ENCODE measurements around the gene R3HDM2.

R3HDM2 gene

GRCh38 chr12:57237932-57238853, 192.7 kb downstream of the R3HDM2 start:
- no peak for FAIRE-seq

- no peak for FAIRE-seq
These were observed 193.3 kb downstream of the R3HDM2 start for GRCh38 chr12:57237596-57237931.

DNA sequence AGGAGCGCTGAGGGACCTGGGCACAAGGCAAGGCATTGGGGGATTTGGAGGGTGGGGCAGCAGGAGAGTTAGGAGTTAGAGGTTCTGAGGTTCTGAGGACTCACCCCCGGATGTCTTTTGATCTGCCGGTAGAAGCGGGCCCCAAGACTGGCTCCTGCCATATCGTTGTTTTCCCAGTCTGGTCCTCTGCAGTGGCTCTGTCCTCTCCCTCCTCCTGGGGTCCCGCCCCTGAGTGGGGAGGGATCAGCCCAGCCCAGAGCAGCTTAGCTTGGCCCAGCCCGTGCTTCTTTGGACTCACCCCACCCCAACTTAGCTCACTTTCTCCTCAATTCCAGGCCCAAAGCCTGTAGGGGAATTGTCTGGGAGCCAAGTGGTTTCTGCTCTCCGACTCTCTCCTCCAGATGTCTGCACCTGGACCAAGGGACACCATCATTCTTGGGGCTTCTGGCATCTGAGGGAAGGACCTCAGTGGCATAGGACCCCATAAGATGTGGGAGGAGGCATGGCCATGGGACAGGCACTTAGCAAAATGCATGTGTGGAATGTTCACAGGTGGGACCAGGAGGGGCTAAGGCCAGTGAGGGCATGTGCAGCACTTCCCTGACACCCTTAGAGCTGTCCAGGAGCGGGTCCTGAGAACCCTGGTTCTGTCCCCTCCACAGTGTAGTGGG, 193.8 kb downstream of the R3HDM2 start:
- no peak for FAIRE-seq

GRCh38 chr12:57236201-57236924, 194.5 kb downstream of the R3HDM2 start:
- FAIRE-seq, result no peak

GRCh38 chr12:57235728-57236131, 195.1 kb downstream of the R3HDM2 start:
- no peak for FAIRE-seq

DNA sequence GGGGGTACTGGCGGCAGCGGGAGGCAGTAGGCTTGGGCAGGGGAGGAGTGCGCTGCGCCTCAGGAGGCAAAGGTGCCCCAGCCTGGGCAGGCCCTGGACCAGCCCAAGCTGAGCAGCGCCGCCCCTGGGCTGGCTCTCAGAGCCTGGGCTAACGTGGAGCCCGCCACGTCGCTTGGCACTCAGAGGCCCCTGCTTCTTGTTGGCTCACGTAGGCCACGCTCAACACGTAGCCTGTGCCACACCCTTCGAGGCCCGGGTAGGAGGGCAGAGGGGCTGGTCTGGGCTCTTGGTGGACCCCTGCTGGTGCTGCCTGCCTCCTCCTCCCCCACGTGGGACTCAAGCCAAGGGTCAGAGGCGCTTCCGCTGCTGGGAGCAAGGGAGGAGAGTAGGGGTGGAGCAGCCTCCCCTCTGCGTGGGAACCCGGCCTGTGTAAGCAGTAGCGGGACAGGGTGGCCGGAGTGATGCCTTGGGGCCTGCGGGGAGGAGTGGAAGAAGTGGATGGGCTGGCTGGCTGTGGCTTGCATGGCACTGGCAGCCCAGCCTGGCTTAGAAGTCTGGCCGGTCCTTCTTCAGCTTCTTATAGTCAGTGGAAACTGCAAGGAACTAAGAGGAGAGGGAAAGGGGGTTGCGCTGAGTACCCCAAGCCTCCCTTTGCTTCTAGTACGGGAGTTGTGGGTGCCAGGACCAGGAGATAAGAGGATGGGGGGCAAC, 195.7 kb downstream of the R3HDM2 start:
- FAIRE-seq, result no peak

- no peak for FAIRE-seq
These were observed 196.2 kb downstream of the R3HDM2 start for GRCh38 chr12:57234571-57235016.

GRCh38 chr12:57234233-57234570, 196.6 kb downstream of the R3HDM2 start:
- no peak for FAIRE-seq

DNA sequence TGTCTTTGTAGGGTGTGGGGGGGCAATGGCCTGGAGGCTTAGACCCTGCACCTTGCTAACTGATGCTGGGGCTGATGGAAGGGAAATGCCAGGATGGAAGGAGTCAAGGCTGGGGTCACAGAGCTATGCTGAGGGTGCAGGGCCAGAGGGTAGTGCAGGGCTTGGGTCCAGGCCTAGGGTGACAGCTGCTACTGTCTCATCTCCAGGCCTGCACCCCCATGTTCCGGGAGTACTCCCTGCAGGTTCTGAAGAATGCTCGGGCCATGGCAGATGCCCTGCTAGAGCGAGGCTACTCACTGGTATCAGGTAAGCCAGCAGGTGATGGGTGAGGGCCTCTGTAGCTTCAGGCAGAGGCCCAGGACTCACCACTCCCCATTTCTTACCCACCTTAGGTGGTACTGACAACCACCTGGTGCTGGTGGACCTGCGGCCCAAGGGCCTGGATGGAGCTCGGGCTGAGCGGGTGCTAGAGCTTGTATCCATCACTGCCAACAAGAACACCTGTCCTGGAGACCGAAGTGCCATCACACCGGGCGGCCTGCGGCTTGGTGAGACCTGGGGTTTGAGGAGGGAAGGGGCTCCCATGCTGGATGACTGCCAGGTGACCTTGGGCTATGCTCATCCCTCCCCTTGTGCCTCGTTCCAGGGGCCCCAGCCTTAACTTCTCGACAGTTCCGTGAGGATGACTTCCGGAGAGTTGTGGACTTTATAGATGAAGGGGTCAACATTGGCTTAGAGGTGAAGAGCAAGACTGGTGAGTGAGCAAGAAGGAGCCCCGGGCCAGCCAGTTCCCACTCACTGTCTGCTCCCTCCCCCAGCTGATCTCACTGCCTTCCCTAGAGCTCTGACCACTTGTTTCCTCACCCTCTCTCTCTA, 197.2 kb downstream of the R3HDM2 start:
- no peak for FAIRE-seq

DNA sequence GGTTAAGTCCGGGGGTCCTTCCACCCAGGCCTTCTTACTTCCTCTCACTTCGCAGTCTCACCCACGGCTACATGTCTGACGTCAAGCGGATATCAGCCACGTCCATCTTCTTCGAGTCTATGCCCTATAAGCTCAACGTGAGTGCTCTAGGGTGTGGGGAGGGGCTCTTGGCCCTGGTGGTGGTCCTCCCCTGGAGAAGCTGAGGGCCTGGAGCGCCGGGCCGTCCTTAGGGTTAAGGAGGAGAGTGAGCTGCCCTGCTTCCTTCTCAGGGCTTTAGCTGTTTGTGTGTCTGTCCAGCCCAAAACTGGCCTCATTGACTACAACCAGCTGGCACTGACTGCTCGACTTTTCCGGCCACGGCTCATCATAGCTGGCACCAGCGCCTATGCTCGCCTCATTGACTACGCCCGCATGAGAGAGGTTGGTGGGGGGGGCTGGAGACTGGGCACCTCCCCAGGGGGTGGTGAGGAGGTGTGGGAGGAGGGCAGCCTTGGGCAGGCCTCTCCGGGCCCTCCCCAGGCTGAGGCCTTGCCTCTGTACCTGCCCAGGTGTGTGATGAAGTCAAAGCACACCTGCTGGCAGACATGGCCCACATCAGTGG, 198.6 kb downstream of the R3HDM2 start:
- no peak for FAIRE-seq

DNA sequence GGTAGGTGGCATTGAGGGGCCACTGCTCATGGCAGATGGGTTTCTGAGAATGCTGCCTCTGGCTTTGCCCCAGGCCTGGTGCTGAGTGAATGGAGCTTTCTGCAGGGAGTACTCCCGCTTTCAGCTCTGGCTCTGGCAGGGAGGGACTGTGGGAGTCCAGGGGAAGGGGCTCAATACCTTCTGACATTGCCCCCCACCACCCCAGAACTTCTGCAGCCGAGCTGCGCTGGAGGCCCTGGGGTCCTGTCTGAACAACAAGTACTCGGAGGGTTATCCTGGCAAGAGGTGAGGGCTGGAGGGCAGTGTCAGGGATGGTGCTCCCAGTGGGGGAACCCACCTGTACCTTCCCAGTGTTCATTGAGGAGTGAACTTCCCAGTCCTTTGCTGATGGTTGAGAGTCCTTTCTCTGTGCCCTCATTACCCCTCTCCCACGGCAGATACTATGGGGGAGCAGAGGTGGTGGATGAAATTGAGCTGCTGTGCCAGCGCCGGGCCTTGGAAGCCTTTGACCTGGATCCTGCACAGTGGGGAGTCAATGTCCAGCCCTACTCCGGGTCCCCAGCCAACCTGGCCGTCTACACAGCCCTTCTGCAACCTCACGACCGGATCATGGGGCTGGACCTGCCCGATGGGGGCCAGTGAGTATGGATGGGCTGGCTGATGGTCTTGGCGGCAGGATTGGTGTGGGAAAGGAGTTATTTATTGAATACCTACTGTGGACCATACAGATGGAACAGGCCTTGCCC, 199.4 kb downstream of the R3HDM2 start:
- FAIRE-seq, result no peak

GRCh38 chr12:57230381-57231155, 200.3 kb downstream of the R3HDM2 start:
- FAIRE-seq, result no peak

DNA sequence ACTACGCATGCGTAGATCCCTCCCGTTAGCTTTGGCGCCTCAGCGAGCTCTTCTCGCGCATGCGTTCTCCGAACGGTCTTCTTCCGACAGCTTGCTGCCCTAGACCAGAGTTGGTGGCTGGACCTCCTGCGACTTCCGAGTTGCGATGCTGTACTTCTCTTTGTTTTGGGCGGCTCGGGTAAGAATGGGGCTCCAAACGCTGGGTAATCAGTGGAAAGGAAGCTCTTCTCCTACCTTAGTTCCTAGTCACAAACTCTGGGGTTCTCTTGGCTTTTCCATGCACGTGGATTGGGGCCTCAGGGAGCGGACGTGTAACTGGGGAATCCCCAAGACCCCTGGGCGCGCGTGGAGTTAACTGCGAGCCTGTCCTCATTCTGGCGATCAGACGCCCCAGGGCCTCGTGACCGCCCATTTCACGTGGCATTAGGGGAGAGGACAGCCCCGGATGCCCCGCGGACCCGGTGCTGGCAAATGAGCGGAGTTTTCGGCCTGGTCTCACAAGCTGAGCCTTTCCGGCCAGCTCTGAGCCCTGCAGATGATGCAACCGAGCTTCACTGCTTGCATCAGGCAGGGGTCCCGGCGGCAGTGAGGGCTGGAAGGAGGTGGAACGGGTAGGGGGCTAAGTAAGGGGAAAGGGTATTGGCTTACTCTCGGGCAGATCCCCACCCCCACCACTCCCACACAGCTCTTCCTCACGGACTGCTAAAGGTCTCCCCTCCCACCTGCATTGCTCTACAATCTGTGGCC, 201.0 kb downstream of the R3HDM2 start, which contains the start of gene SHMT2:
Gene SHMT2 (plus strand): TSS at position 78 of the 747 bp plus-strand sequence. CDS start 68 bp downstream, at position 146.
- peak; percentile 53 for FAIRE-seq

- no peak for FAIRE-seq
These were observed 201.7 kb downstream of the R3HDM2 start for GRCh38 chr12:57229046-57229633.

- no peak for FAIRE-seq
These were observed 203.3 kb downstream of the R3HDM2 start for GRCh38 chr12:57227315-57228115.

GRCh38 chr12:57226588-57227314, 204.1 kb downstream of the R3HDM2 start:
- no peak for FAIRE-seq

- FAIRE-seq, result no peak
These were observed 205.1 kb downstream of the R3HDM2 start for GRCh38 chr12:57225680-57226210.
